ENCODE results near the gene TIMM9.
"Not testable (repeated sequence)": the region's sequence is repeated elsewhere in the genome, so short reads cannot be mapped to it uniquely, and the experiment has no call there.

TIMM9 gene

GRCh38 chr14:58398495-58398894 lies 28.8 kb downstream of the TIMM9 start:
- DNase-seq (ENCODE audit: low read depth): no peak

GRCh38 chr14:58397156-58397555 lies 30.2 kb downstream of the TIMM9 start:
- DNase-seq (ENCODE audit: low read depth): no peak

GRCh38 chr14:58395812-58396788 lies 31.2 kb downstream of the TIMM9 start, which contains the start of gene TOMM20L:
Gene TOMM20L, plus strand, starts transcription at chr14:58395930. Its CDS starts 28 bp downstream, at chr14:58395958.
- DNase-seq (ENCODE audit: low read depth): peak; percentile 43

GRCh38 chr14:58395562-58395811 lies 31.8 kb downstream of the TIMM9 start:
- no peak for DNase-seq (ENCODE audit: low read depth)

- DNase-seq (ENCODE audit: low read depth): no peak
Observed at GRCh38 chr14:58390830-58391229, 36.5 kb downstream of the TIMM9 start.

GRCh38 chr14:58376791-58377190 lies 50.5 kb downstream of the TIMM9 start:
- no peak for DNase-seq (ENCODE audit: low read depth)

GRCh38 chr14:58368956-58369355 lies 58.4 kb downstream of the TIMM9 start:
- no peak for DNase-seq (ENCODE audit: low read depth)

- no peak for DNase-seq (ENCODE audit: low read depth)
Observed at GRCh38 chr14:58367296-58367695, 60.0 kb downstream of the TIMM9 start.

- no peak for DNase-seq (ENCODE audit: low read depth)
Observed at GRCh38 chr14:58364316-58364715, 63.0 kb downstream of the TIMM9 start.

GRCh38 chr14:58362798-58363412 lies 64.4 kb downstream of the TIMM9 start:
- DNase-seq (ENCODE audit: low read depth): peak; percentile 4

- not testable (repeated sequence) for DNase-seq (ENCODE audit: low read depth)
Observed at GRCh38 chr14:58362272-58362671, 65.1 kb downstream of the TIMM9 start.
